HG02840 (cell line): ENCODE data around the gene THOC7.

ENCODE experiments used
- ATAC-seq: cut with Tn5 transposase; IDR thresholded peaks from one replicate; pipeline ENCODE4 v1.9.1; 2021; ENCODE audit warnings: mild to moderate bottlenecking, moderate library complexity, moderate number of reproducible peaks; ENCODE audit not compliant: unreplicated experiment, low FRiP score

Gene THOC7

GRCh38 chr3:63863150-63864007 lies at the start of gene THOC7, which contains the start of gene ATXN7:
Gene THOC7 (minus strand): TSS chr3:63863805. CDS start chr3:63863790, 15 bp downstream.
Gene ATXN7 (plus strand): TSS chr3:63863867. CDS start chr3:63912599, 48,732 bp downstream.
- ATAC-seq: peak; percentile 74

- ATAC-seq: no peak
Observed at GRCh38 chr3:63912768-63913588, 49.4 kb upstream of the THOC7 start.

- peak; percentile 77 for ATAC-seq
Observed at GRCh38 chr3:63911873-63912767, 48.5 kb upstream of the THOC7 start, which contains the start of gene SCAANT1. Gene SCAANT1 (minus strand): TSS chr3:63912383.

GRCh38 chr3:63911509-63911872 lies 47.9 kb upstream of the THOC7 start:
- ATAC-seq: peak; percentile 24

DNA sequence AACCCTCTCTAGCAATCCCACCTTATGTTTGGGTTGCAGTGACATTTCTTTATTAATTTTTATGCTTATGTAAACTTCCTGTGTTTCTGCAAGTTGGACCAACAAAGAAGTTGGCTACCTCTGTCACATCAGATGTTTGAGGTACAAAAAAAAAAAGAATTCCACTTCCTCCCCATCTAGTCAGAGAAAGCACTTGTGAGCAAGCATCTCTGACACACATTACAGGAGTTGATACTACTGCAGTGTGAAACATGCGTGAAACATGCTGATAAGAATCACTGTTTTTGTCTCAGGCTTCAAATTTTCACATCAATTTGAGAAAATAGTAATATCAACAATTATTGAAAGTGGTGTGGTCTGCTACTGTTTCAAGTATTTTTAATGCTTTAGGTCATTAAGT lies 47.3 kb upstream of the THOC7 start:
- no peak for ATAC-seq

- no peak for ATAC-seq
Observed at GRCh38 chr3:63910001-63910400, 46.4 kb upstream of the THOC7 start.

DNA sequence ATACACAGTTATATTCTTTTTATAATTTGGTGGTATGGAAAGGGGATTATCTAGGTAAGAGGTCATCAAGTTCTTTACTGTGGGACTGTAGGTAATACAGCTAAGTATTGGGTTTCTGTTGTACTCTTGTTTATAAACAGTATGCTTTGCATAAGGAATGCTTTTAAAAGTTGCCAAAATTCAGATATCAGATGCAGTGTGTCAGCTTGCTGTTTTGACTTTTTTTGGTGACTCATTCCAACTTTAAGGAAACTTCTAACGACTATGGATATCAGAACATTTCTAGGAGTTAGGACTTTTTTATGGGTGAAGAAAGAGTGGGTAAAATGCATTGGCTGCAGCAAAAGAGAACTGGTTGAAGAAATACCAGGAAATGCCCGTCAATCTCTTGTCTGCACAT lies 45.8 kb upstream of the THOC7 start:
- ATAC-seq: no peak

GRCh38 chr3:63908776-63909175 lies 45.2 kb upstream of the THOC7 start:
- ATAC-seq: no peak

DNA sequence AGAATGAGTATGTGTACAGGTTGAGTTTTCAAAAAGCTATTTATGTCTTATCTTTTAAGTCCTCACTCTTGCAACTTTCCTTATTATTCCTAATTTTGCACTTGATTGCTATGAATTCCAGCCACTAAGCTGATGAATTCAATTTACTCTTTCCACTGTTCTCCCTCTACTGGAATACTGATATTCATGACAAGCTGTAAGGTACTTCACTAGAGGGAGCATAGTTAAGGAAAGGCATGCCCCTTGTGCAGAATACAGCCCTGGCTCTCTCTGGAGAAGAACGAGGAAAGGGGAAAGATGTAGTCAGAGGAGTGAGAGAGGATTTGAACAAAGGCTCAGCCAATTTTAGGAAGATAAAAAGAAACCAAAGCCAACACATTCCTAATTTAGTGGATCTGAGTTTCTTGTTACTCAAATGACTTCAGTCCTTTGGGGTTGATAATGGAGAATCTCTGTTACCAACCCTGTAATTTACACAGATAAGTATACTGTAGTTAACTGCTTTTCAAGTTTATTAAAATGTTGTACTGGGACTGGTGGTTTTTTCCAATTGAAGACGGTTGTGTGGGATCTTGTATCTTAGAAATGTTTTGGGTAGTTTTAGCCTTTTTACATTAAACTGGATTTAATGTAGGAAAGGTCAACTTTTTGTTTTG lies 44.6 kb upstream of the THOC7 start:
- no peak for ATAC-seq

- no peak for ATAC-seq
Observed at GRCh38 chr3:63905731-63906620, 42.4 kb upstream of the THOC7 start.

DNA sequence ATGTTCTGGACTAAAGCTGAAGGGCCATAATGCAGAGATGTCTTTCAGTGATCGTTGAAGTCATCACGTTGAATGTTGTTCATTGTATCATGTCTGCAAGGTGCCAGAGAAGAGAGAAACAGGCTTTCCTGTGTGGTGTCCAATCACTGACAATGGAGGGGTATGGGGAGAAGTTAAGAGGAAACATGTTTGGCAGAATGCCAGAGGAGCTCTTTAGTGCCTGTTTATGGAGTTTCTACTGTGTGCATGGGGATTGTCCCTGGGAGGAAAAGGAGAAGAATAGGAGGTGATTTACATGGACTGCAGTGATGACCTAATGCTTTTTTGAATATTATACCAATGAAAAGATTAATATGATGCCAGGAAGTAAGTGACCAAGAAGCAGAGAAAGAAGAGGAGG lies 36.9 kb upstream of the THOC7 start:
- ATAC-seq: no peak

GRCh38 chr3:63900010-63900409 lies 36.4 kb upstream of the THOC7 start:
- ATAC-seq: no peak

DNA sequence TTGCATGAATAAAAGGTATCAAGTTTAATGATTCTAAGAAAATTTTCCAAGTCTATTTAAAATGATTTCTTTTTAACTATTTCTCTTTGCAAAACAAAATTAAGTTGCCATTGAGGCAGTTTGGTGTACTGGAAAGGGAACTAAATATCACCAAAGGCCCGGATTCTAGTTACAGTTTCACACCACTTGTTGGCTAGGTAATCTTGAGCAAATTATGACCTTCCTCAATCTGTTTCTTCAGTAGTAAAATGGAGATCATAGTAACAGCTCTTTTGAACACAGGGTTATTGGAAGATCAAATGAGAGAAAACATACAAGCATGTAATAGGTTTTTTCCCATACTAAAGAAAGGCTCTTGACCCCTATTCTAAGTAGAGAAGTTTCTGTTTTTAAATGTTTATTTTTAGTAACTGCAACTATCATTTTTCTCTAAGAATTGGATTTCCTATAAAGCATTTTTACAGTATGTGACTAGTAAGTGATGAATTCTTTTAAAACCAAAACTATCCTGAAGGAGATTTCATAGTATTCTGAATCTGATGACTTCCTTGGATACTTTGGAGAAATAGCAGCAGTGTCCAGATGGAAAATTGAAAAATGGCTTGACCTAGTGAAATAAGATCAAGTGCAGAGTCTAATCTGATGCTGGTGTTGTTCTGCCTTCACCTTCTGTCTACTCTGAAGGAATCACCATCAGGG lies 32.9 kb upstream of the THOC7 start:
- ATAC-seq: no peak

GRCh38 chr3:63895422-63896189 lies 32.0 kb upstream of the THOC7 start:
- ATAC-seq: no peak

- ATAC-seq: no peak
Observed at GRCh38 chr3:63892773-63893352, 29.3 kb upstream of the THOC7 start.

DNA sequence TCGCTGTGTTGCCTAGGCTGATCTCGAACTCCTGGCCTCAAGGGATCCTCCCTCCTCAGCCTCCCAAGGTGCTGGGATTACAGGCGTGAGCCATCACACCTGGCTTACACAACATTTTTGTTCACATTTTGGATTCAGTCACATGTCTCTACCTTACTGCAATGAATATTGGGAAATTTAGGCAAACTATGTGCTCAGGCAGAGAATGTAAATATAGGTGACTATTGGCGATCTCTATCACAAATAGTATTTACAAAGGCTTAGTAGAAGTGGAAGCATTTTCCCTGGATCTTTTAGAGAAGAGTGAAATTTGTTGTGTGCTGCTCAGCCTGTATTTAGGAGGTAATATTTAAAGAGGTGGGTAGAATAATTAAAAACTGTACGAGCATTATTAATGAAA lies 27.9 kb upstream of the THOC7 start:
- ATAC-seq: no peak

GRCh38 chr3:63886858-63887257 lies 23.3 kb upstream of the THOC7 start:
- no peak for ATAC-seq
